HepG2 (cell line): ENCODE data around the gene C6orf136. TPM values are rescaled to one million over a fixed set of nuclear protein-coding genes. Genes with fewer than 3 reads are reported as not detected.

Experiments used
- ARID2 ChIP-seq: sonication (generic); formaldehyde crosslinking; IDR thresholded peaks from 2 replicates; pipeline ENCODE4 v1.8.1; 2022; ENCODE audit warnings: mild to moderate bottlenecking, missing genetic modification reagents, borderline replicate concordance
- HDAC2 ChIP-seq: sonication (generic); formaldehyde crosslinking; IDR thresholded peaks from 2 replicates; pipeline ENCODE4 v1.4.0; 2020; ENCODE audit warnings: missing genetic modification reagents
- MAZ ChIP-seq, 2 experiments: sonication (generic) in 1 of 2; formaldehyde crosslinking in 1 of 2; IDR thresholded peaks; 2 replicates each; pipeline versions ENCODE4 v1.5.0 to v1.6.1; 2012 to 2020; ENCODE audit warnings: low read depth in 2 of 2, mild to moderate bottlenecking in 2 of 2, borderline replicate concordance in 1 of 2, improper control_type of control experiment in 1 of 2, low read length in 1 of 2, missing genetic modification reagents in 1 of 2, moderate library complexity in 1 of 2
- MEF2D ChIP-seq: sonication (generic); formaldehyde crosslinking; IDR thresholded peaks from 2 replicates; pipeline ENCODE4 v1.5.1; 2020; ENCODE audit warnings: mild to moderate bottlenecking, missing genetic modification reagents
- PHF20 ChIP-seq: sonication (generic); formaldehyde crosslinking; IDR thresholded peaks from 2 replicates; pipeline ENCODE4 v1.5.0; 2020; ENCODE audit warnings: mild to moderate bottlenecking, missing genetic modification reagents
- SIN3A ChIP-seq: IDR thresholded peaks from 2 replicates; pipeline ENCODE4 v1.6.1; 2011; ENCODE audit warnings: low read depth, mild to moderate bottlenecking, control low read depth, low read length, borderline replicate concordance
- SNAPC4 ChIP-seq: sonication (generic); formaldehyde crosslinking; IDR thresholded peaks from 2 replicates; pipeline ENCODE4 v1.4.0; 2020; ENCODE audit warnings: mild to moderate bottlenecking, missing genetic modification reagents
- TEAD3 ChIP-seq: optimal IDR thresholded peaks from 2 replicates; pipeline ENCODE3; 2016; ENCODE audit warnings: borderline replicate concordance
- ZBTB49 ChIP-seq: sonication (generic); formaldehyde crosslinking; IDR thresholded peaks from 2 replicates; pipeline ENCODE4 v1.4.0; 2020; ENCODE audit warnings: missing genetic modification reagents, borderline replicate concordance
- ZFP37 ChIP-seq: sonication (generic); formaldehyde crosslinking; IDR thresholded peaks from 2 replicates; pipeline ENCODE4 v1.4.0; 2020; ENCODE audit warnings: missing genetic modification reagents, borderline replicate concordance
- ZNF33B ChIP-seq: sonication (generic); formaldehyde crosslinking; IDR thresholded peaks from 2 replicates; pipeline ENCODE4 v1.5.1; 2020; ENCODE audit warnings: mild to moderate bottlenecking, missing genetic modification reagents
- ZNF577 ChIP-seq: sonication (generic); formaldehyde crosslinking; IDR thresholded peaks from 2 replicates; pipeline ENCODE4 v1.4.0; 2020; ENCODE audit warnings: mild to moderate bottlenecking, low read depth, missing genetic modification reagents, borderline replicate concordance
- ZNF691 ChIP-seq: sonication (generic); formaldehyde crosslinking; IDR thresholded peaks from 2 replicates; pipeline ENCODE4 v1.4.0; 2020; ENCODE audit warnings: missing genetic modification reagents, low read depth, mild to moderate bottlenecking, borderline replicate concordance
- ZNF703 ChIP-seq: sonication (generic); formaldehyde crosslinking; IDR thresholded peaks from 2 replicates; pipeline ENCODE4 v1.5.1; 2020; ENCODE audit warnings: missing genetic modification reagents, mild to moderate bottlenecking, moderate library complexity, borderline replicate concordance
- ZNF768 ChIP-seq: sonication (generic); formaldehyde crosslinking; IDR thresholded peaks from 2 replicates; pipeline ENCODE4 v1.4.0; 2020; ENCODE audit warnings: missing genetic modification reagents
- polyA plus RNA-seq, 8 experiments: library from polyadenylated mRNA; depleted of rRNA in 3 of 8; stranded (reverse) in 7 of 8; unstranded in 1 of 8; fragments of >200 nt; fragmentation: Illumina TruSeq in 4 of 8; extraction: Trizol in 4 of 8; gene quantifications; 2 replicates each; pipeline versions ENCODE4 v1.2.1 to v1.2.3, GENCODE V29; 2011 to 2016; ENCODE audit warnings: low read depth in 4 of 8, missing spikeins in 1 of 8, mixed read lengths in 1 of 8; ENCODE audit not compliant: insufficient read depth in 1 of 8
- total RNA-seq, 5 experiments: library from RNA; depleted of rRNA; stranded (reverse); fragments of >200 nt; fragmentation: Illumina TruSeq; extraction: Trizol; gene quantifications; 2 replicates each; pipeline ENCODE4 v1.2.3, GENCODE V29; 2016; ENCODE audit warnings: low read depth in 1 of 5
- TF ChIP-seq, protein P1 (sequence below): sonication (generic); formaldehyde crosslinking; IDR thresholded peaks from 2 replicates; pipeline ENCODE4 v1.4.0; 2020; ENCODE audit warnings: missing genetic modification reagents, borderline replicate concordance

C6orf136 gene
- total and polyA plus RNA-seq, 2 of the 13 experiments (the other 11 are each of a cell fraction or from before 2014, with no cell fraction given) = 12.0 to 26.2 TPM

DNA sequence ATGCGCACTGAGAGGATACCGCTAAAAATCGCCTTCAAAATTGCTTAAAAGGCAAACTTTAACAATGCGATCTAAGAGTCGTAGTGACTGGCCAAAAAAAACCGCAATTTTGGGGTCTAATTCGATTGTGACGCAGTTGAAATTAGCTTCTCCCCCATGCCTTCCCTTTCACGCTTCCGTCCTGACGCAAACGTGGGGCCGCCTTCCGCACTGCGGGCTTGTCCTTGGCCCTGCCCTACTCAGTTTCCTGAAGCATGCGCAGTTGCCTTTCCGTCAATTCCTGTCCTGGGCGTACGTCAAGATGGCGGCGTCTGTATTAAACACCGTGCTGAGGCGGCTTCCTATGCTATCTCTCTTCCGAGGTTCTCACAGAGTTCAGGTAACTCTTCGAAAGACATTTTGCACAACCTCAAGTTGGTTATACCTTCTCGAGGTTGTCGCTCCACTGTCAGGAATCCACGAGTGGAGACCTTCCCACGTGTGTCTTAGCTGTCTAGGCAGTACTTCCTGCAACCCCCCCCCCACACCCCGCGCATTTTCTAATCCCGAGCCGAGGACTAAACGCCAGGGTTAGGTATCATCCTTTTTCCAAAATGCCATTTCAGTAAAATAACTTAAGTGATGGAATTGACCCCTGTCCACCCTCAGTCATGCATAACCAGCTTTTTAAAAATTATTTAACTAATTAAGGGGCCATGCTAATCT, 29.2 kb upstream of the C6orf136 start, which contains the start of gene MRPS18B (continued):
- TF ChIP-seq SNAPC4 (CRISPR knock-in tag) (peak; percentile 93; the same call in 1 of the 2 replicates), ZNF703 (CRISPR knock-in tag) (no peak), PHF20 (peak; percentile 83), ZFP37 (CRISPR knock-in tag) (peak; percentile 82; the same call in 1 of the 2 replicates), MEF2D (CRISPR knock-in tag) (no peak; the same call in none of the 2 replicates), SIN3A (peak; percentile 93; the same call in 1 of the 2 replicates), TEAD3 (peak; percentile 43), MAZ (IDR thresholded peaks at IDR 0.05; ENCODE audit: borderline replicate concordance, low read depth, low read length) (peak; percentile 75; the same call in 1 of the 2 replicates), MAZ (CRISPR knock-in tag; IDR thresholded peaks at IDR 0.05; ENCODE audit: low read depth) (no peak), ZNF33B (CRISPR knock-in tag) (no peak), ZNF577 (no peak), ZBTB49 (CRISPR knock-in tag) (no peak), ZNF768 (no peak), HDAC2 (CRISPR knock-in tag) (peak; percentile 26), ARID2 (CRISPR knock-in tag) (no peak; the same call in 1 of the 2 replicates), ZNF691 (peak; percentile 28; the same call in 1 of the 2 replicates)
- TF ChIP-seq, protein P1, sequence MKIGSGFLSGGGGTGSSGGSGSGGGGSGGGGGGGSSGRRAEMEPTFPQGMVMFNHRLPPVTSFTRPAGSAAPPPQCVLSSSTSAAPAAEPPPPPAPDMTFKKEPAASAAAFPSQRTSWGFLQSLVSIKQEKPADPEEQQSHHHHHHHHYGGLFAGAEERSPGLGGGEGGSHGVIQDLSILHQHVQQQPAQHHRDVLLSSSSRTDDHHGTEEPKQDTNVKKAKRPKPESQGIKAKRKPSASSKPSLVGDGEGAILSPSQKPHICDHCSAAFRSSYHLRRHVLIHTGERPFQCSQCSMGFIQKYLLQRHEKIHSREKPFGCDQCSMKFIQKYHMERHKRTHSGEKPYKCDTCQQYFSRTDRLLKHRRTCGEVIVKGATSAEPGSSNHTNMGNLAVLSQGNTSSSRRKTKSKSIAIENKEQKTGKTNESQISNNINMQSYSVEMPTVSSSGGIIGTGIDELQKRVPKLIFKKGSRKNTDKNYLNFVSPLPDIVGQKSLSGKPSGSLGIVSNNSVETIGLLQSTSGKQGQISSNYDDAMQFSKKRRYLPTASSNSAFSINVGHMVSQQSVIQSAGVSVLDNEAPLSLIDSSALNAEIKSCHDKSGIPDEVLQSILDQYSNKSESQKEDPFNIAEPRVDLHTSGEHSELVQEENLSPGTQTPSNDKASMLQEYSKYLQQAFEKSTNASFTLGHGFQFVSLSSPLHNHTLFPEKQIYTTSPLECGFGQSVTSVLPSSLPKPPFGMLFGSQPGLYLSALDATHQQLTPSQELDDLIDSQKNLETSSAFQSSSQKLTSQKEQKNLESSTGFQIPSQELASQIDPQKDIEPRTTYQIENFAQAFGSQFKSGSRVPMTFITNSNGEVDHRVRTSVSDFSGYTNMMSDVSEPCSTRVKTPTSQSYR (CRISPR knock-in tag) = peak; percentile 44; the same call in 1 of the 2 replicates
